GM10266 (cell line): Measurements from ENCODE around the gene NOSIP.

Source experiments
- DNase-seq: peaks from one replicate; pipeline ENCODE4 v3.0.0; 2012; ENCODE audit errors: extremely low spot score
- TF ChIP-seq, protein P1 (sequence below): IDR thresholded peaks from 2 replicates; pipeline ENCODE4 v1.5.1; 2012; ENCODE audit warnings: mild to moderate bottlenecking, low read depth; ENCODE audit not compliant: control insufficient read depth, insufficient read depth; ENCODE audit errors: missing control alignments

NOSIP gene

DNA sequence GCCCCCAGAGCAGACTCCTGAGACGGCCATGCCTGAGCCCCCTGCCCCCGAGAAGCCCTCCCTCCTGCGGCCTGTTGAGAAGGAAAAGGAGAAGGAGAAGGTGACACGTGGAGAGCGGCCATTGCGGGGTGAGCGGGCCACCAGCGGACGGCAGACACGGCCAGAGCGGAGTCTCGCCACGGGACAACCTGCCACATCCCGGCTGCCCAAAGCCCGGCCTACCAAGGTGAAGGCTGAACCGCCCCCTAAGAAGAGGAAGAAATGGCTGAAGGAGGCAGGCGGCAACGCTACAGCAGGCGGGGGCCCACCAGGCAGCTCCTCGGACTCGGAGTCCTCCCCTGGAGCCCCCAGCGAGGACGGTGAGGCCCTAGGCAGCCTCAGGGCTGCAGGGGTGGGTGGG is 35.5 kb upstream of the NOSIP start:
- DNase-seq = no peak
- TF ChIP-seq, protein P1, sequence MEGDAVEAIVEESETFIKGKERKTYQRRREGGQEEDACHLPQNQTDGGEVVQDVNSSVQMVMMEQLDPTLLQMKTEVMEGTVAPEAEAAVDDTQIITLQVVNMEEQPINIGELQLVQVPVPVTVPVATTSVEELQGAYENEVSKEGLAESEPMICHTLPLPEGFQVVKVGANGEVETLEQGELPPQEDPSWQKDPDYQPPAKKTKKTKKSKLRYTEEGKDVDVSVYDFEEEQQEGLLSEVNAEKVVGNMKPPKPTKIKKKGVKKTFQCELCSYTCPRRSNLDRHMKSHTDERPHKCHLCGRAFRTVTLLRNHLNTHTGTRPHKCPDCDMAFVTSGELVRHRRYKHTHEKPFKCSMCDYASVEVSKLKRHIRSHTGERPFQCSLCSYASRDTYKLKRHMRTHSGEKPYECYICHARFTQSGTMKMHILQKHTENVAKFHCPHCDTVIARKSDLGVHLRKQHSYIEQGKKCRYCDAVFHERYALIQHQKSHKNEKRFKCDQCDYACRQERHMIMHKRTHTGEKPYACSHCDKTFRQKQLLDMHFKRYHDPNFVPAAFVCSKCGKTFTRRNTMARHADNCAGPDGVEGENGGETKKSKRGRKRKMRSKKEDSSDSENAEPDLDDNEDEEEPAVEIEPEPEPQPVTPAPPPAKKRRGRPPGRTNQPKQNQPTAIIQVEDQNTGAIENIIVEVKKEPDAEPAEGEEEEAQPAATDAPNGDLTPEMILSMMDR = no peak

DNA sequence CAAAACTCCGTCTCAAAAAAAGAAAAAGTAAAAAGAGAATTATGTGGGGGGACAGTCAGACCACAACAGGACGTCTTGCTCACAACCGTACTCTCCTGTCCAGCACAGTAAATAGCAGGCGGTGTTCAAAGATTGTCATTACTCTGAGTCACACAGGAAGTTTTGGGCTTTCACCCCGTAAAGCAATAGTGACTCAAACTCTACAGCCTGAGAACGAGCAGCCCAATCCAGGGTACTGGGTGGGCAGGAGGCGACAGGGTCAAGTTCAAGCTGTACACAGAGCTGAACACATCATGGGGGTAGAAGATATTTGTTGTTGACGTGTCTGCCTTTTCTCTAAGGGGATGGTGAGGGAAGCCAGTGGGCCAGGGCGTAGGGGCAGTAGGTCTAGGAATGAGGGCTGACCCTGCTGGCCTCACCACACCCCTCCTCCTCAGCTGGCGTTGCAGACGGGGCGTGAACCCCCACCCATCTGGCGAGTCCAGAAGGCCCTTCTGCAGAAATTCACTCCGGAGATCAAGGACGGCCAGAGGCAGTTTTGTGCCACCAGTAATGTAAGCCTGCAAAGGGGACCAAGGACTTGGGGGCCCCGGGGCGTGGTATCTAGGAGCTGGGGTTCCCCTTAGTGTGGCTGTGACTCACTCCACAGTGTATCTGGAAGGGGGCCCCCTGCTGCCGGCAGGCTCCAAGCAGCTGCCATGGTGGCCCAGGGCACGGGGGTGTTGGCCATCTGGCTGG is 33.9 kb upstream of the NOSIP start:
- TF ChIP-seq, protein P1 = no peak
- no peak for DNase-seq

GRCh38 chr19:49613374-49613773 is 33.0 kb upstream of the NOSIP start:
- DNase-seq = no peak
- TF ChIP-seq, protein P1 = no peak

DNA sequence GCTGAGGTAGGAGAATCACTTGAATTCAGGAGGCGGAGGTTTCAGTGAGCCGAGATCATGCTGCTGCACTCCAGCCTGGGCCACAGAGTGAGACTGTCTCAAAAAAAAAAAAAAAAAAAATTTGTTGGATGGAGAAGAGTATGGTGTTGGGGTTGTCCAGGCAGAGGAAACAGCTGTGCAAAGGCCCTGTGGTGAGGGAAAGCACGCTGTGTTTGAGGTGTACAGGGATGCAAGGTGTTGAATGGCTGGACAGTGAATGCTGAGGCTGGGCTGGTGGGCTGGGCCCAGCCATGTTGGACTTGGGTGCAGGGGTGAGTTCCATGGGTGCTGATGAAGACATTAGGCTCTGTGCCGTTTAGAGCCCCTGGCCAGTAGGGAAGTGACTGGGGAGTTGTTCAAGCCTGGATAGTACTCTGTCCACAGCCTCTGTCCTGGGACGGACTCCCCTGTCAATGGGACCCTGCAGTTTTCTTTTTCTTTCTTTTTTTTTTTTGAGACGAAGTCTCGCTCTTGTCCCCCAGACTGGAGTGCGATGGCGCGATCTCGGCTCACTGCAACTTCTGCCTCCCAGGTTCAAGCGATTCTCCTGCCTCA is 29.2 kb upstream of the NOSIP start:
- DNase-seq = no peak
- TF ChIP-seq, protein P1 = no peak

GRCh38 chr19:49605605-49606004 is 25.2 kb upstream of the NOSIP start:
- TF ChIP-seq, protein P1 = no peak
- DNase-seq = no peak

- TF ChIP-seq, protein P1 = no peak
- DNase-seq = no peak
These were observed 22.4 kb upstream of the NOSIP start for GRCh38 chr19:49602806-49603205.

GRCh38 chr19:49601482-49602038 is 21.2 kb upstream of the NOSIP start:
- DNase-seq = no peak
- TF ChIP-seq, protein P1 = no peak
